Measurements from ENCODE around the gene TMEM237.
A peak's percentile ranks its signal among the peaks of the same experiment; 100 is the strongest.

TMEM237 gene

DNA sequence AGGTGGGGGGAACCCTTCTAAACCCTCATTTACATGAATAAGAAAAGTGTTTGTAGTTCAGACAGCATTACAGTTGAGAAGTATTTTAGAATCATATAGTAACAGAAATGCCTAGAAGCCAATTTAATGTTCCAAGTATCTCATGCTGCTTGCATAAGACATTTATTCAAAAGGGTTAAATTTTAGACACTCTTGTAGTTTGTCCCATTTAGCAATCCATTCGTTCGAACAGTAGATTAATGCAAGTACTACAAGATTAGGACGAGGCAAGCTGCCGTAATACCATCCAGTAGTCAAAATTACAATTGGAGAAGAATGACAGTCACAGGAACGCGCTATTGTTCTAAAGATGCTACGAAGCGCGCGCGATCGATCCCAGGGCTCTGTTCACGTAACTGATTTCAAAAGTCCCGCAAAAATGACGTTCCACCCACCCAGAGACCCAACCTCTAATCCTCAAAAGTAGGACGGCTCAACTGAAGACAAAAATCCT lies 1.2 kb downstream of the TMEM237 start:
- no peak for DNase-seq (ENCODE audit: low read depth, low spot score)

DNA sequence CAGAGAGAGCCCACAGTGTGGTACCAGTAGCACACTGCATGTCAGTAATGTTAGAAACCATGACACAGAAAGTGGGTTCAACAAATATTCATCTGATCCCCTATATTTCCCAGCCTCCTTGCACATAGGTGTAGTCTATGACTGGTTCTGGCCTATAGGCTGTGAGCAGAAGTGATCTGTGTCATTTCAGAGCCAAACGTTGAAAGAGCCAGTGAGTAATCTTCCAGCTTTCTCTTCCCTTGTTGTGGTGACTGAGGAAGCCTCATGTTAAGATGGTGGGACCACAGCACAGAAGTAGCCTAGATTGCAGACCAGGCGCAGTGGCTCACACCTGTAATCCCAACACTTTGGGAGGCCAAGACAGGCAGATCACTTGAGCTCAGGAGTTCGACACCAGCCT lies 4.1 kb downstream of the TMEM237 start:
- no peak for DNase-seq (ENCODE audit: low read depth, low spot score)

DNA sequence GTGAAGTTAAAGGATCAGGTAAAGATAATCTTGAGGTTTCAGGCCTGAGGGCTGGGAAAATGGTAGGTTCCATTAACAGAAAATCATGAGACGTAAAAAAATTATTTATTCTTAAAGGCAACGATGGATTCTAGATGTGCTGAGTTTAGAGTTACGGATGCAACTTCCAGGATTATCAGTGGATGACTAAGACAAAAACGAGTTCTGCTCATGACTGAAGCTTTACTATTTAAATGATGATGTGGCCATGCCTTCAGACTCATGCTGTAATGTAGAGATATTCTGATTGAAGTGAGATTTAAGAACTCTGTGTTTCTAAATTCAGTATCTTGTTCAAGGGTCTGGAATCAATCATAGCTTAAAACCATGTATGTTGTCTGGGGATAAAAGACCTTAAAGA lies 5.0 kb downstream of the TMEM237 start:
- DNase-seq (ENCODE audit: low read depth, low spot score), result no peak

DNA sequence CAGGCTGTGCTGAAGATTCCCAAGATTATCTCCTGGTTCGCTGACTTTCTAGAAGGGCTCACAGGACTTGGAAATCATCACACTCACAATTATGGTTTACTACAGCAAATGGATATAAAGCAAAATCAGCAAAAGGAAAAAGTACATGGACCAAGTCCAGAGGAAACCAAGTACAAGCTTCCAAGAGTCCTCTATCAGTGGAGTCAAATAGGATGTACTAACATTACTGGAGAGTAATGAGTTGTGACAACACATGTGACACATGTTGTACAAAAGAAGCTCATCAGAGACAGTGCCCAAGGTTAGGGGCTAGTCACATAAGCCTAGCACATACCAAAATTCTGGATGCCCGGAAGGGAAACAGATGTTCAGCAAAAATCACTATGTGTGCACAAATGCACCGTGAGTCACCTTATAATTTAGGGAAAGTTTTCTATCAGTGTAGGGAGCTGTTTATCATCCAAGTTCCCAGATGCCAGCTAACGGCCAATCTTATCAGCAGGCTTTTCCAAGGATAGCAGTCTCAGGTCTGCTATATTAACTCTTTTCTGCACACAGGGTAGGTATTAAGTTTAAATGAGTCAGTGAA lies 9.5 kb downstream of the TMEM237 start:
- DNase-seq (ENCODE audit: low read depth, low spot score), result no peak

DNA sequence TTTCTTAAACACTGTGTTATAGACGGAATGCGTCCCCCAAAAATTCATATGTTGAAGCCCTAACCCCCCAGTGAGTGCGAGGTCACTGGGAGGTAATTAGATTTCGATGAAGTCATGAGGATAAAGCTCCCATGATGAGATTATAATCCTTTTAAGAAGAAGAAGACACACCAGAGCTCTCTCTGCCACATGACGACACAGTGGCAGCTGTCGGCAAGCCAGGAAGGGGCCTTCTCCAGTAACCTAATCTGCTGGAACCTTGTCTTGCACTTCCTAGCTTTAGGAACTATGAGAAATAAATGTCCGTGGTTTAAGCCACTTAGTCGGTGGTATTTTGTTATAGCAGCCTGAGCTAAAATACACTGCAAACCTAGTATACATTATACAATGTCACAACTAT lies 12.3 kb downstream of the TMEM237 start:
- DNase-seq (ENCODE audit: low read depth, low spot score), result no peak

DNA sequence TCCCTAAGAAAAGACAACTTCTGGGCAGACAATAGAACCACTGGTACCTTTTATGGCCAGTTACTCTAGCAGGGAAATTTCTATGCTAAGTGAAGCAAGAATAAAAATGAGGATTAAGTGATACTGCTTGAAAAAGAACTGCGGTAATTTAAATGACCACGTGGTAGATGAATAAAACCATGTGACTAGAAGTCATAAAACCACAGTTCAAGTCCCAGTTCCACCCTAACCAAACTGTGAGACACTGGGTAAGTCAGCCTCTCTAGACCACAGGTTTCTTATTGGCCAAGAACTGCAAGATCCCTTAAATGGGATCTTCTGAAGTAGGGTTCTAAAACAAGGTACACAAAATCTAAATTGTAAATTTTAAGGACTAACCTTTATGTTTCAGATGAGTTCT lies 12.7 kb downstream of the TMEM237 start:
- DNase-seq (ENCODE audit: low read depth, low spot score), result no peak

DNA sequence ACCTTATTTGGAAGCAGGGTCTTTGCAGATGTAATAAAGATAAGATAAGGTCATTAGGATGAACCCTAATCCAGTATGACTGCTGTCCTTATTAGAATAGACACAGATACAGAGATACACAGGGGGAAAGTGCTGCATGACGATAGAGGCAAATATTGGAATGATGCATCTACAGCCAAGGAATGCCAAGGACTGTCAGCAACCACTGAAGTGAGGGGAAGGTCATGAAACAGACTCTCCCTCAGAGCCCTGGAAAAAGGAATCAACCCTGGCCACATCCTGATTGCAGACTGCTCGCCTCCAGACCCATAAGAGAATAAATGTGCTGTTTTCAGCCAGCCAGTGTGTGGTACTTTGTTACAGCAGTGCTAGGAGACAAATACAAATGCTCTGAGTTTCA lies 14.8 kb downstream of the TMEM237 start:
- DNase-seq (ENCODE audit: low read depth, low spot score), result no peak

DNA sequence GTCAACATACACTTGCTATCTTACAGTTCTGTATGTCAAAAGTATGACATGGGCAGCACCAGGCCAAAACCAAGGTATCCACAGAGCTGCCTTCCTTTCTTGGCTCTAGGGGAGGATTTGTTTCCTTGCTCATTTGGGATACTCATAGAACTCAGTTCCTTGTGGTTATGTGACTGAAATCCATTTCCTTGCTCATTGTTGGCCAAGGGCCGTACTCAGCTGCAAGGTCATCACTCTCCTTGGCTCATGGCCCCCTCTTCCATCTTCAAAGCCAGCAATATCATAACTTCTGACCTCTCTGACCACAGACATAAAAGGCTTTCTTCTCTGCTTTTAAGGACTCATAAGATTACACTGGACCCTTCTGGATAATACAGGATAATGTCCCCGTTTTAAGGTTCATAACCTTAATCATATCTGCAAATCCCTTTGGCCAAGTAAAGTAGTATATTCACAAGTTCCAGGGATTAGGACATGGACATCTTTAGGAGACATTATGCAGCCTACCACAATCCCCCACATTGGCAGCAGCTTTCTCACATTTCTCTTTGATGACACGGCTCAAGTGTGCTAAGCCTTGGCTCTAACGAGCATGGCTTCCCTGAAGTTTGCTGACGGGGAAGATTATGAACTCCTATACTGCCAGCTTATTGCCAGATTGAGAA lies 20.9 kb downstream of the TMEM237 start:
- no peak for DNase-seq (ENCODE audit: low read depth, low spot score)

DNA sequence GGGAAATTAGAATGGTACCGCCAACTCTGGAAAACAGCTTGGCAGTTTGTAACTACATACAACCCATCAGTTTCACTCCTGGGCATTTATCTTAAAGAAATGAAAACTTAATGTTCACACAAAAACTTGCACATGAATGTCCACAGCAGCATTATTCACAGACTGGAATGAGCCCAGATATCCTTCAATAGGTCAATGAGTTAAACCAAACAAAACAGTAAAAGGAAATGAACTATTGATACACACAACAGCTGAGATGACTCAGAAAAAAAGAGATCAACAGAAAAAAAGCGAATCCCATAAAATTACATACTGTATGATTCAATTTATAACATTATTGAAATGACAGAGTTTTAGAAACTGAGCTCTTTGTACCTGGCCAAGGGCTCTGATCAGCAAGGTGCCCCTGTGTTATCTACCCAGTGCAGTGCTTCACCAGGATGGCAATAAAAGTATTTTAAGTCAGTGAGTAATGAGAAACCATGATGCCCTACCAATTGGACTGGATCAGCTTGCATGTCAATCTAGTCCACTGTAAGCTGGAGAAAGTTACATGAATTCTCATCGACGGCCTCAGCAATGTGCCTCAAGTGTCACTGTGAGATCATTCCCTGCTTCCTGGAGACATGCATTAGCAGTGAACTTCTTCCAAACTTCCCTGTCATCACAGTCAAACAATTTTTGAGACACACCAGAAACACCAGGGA lies 21.9 kb downstream of the TMEM237 start:
- no peak for DNase-seq (ENCODE audit: low read depth, low spot score)

DNA sequence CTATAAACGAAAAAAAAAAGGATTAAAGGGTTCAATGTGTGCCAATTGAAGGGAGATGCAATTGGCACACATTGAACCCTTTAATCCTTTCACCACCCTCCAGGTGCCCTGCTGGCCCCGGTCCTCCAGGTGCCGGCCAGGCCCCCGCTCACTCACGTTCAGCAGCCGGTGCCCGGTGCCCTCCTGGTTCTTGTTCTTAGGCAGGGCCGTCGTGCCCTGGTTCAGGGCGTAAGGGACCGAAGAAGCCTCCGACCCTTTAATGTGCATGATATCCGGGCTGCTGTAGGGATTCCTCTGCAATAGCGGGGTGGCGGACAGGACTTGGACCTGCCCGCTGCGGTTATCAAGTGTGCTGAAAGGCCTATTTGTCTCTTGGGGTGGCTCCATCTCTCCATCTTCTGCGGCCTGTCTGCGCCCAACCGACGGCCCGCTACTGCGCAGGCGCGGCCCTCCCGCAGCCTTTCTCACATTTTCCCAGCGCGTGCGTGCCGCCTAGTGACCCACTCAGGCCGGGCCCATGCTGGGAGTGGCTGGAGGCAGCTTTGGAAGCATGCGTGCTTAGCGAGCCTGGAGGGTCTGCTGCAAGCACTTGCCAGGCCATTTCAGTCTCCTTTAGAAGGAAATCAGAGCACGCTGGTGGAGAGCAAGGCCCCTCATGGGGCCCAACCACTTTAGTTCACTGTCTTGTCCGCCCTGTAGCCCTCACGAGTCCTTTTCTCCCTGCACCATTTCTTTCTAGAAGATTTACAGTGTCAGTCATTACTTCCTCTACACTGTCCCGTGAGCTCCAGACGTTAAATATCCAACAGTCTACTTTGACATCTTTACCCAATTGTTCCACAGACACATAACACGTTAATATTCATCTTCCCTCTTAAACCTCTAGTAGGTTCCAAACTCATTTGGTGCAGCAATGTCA lies 24.3 kb downstream of the TMEM237 start:
- peak; percentile 68 for DNase-seq (ENCODE audit: low read depth, low spot score)

DNA sequence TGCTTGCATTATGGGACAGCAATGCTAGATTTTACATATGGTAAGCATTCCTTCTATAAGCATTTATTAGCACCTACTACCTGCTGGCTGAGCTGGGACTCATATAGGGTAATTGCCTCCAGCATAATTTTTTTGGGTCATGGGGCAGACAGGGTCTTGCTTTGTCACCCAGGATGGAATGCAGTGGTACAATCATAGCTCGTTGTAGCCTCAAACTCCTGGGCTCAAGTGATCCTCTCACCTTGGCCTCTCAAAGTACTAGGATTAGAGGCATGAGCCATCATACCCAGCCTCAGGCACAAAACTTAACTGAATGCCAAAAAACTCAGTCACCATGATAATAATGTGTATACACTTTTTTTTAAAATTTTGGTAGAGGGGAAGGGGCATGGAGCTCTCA lies 35.3 kb downstream of the TMEM237 start:
- no peak for DNase-seq (ENCODE audit: low read depth, low spot score)

DNA sequence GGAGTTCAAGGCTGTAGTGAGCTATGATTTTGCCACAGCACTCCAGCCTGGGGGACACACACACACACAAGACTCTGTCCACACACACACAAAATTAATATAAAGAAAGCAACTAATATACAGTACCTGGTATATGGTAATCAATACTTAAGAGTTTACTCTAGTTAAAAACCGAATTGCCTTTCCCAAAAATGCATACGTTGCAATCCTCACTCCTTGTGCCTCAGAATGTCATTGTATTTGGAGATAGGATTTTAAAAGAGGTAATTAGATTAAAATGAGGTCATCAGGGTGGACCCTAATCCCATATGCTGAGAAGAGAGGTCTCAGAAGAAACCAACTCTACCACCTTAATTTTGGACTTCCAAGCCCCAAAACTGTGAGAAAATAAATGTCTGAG lies 35.7 kb downstream of the TMEM237 start:
- DNase-seq (ENCODE audit: low read depth, low spot score), result no peak

DNA sequence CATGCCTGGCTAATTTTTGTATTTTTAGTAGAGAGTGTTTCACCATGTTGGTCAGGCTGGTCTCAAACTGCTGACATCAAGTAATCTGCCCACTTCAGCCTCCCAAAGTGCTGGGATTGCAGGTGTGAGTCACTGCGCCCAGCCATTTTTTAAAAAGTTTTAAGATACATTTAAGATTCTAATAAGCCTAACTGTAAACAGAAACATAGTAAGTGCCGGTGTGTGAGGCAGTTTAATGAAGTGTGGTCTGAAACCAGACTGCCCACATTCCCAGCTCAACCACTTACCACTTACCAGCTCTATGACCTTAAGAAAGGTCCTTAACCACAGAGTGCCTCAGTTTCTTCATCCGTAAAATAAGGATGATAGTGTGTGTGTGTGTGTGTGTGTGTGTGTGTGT lies 42.4 kb downstream of the TMEM237 start:
- DNase-seq (ENCODE audit: low read depth, low spot score), result no peak

DNA sequence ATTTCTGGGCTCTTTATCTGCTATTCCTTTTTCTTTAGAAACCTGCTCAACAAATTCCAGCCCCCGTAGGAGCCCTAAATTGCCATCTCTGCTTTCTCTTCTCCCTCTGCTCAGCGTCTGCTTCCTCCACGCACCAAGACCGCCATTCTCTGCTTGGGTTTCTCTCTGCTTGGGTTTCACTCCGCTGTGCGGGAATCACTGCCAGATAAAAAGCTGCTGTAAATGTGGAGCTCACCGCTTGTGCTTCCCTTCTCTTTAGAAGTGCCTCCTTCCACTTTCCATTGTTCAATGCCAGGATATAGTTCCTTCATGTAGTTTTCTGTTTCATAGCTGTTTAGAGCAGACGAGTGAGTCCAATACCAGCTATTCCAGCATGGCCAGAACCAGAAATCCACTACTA lies 45.9 kb downstream of the TMEM237 start:
- no peak for DNase-seq (ENCODE audit: low read depth, low spot score)

DNA sequence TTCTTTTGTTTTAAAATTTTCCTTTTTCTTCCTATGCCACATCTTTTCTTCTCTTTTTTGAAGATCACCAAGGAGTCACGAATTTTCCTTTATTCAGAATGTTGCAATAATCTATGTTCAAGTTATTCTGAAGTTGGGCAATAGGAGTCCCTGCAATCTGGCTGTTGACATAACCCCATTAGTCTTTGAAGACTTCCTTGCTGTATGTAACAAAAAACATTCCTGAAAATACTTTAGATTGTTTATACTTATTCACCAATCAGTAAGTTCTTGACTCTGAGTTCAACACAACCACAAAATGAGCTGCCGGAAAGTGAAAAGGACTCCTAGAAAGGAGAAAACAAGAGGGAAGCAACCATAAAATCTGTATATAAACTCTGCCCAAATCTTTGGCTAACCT lies 62.8 kb downstream of the TMEM237 start:
- peak; percentile 51 for DNase-seq (ENCODE audit: low read depth, low spot score)

DNA sequence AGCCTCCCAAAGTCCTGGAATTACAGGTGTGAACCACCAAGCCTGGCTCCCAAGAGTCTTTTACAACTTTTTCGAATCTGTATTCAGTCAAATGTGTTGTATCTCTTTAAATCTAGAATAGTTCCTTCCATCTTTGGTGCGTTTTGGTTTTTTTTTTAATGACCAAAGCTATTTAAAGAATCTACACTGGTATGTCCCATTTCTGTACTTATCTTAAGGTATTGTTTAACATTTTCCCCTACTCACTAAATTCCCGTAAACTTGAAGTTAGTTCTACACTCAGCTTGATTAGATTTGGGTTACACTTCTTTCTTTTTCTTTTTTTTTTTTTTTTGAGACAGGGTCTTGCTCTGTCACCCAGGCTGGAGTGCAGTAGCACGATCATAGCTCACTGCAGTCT lies 63.8 kb downstream of the TMEM237 start:
- DNase-seq (ENCODE audit: low read depth, low spot score), result no peak

DNA sequence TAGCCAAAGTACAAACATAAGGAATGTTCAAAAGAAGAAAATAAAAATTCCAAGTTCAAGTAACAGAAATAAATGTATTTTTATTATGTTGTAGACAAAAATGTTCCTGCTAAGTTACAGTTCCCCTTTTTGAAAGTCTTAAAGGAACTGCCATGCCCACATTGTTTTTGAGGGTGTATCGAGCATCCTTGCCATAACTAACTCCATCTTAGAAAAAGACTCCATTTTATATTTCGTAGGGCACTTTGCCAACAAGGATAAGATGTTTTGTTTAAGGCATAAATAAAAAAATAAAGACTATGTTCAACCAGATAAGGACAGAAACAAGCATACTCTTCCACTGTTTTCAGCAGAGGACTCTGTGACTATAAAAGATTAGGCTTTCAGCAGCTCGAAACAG lies 67.3 kb downstream of the TMEM237 start:
- DNase-seq (ENCODE audit: low read depth, low spot score), result no peak

DNA sequence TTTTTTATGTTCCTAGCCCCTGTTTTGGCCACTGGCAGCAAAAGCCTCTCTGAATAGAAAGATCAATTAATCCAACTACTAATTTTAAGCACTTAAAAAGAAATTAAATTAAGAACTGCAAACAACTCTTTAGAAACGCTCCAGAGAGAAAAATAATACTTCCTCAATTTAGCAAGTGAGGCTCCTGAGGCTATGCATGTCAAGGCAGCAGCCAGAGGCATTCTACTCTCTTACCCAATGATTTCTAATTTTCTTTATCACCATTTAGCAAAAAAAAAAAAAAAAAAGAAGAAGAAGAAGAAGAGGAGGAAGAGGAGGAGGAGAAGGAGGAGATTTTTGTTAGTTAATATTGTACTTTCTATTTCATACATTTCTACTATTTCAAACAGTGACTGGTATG lies 68.5 kb downstream of the TMEM237 start:
- no peak for DNase-seq (ENCODE audit: low read depth, low spot score)

DNA sequence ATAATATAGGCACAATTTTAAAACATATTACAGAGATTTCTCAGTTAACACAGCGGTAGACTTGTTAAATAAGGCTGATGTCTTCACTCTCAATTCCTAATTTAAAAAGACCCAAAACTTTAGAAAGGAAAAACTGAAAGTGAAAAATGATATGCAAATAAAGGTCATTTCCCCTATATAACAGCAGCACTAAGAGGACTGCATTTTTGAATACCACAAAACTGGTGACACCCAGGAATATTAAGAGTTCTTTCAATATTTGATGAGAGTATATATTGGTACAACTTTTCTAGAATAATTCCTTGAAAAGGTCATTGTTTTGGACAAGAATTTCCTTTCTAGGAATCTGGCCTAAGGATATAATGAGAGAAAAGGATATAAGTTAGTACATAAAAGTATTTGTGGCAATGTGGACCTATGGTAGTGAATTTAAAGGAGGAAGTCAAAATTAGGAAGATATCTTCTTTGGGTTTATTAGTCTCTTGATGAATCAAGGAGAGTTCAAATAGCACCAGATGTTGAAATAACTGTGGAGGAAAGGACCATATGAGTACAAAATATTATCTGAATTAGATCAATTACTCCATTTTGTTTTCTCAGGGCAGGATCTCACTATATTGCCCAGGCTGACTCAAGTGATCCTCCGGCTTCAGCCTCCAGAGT lies 70.3 kb downstream of the TMEM237 start:
- DNase-seq (ENCODE audit: low read depth, low spot score), result no peak

Data from smooth muscle cell of the brain vasculature (primary cell).